Adrenal gland (tissue), 5 donors: ENCODE measurements around the gene XG.

ENCODE experiments used
- POLR2A ChIP-seq, 2 donors: fragments of 450-650 bp; IDR thresholded peaks; one replicate each; pipeline ENCODE4 v1.6.1; 2017; ENCODE audit warnings: antibody characterized with exemption in 2 of 2, mild to moderate bottlenecking in 2 of 2, moderate library complexity in 1 of 2
- TF ChIP-seq, protein P1 (sequence below), 6 experiments: fragments of 450-650 bp in 4 of 6; fragments of 200-600 bp in 2 of 6; sonication (generic) in 1 of 6; IDR thresholded peaks; 1 replicate in 5 of 6; 2 replicates in 1 of 6; pipeline versions ENCODE4 v1.5.1 to v1.8.0; 2016 to 2021; ENCODE audit warnings: antibody characterized with exemption in 6 of 6, mild to moderate bottlenecking in 2 of 6, moderate library complexity in 1 of 6
- donor health status: DM: no; HTN: no; CAD: no.

DNA sequence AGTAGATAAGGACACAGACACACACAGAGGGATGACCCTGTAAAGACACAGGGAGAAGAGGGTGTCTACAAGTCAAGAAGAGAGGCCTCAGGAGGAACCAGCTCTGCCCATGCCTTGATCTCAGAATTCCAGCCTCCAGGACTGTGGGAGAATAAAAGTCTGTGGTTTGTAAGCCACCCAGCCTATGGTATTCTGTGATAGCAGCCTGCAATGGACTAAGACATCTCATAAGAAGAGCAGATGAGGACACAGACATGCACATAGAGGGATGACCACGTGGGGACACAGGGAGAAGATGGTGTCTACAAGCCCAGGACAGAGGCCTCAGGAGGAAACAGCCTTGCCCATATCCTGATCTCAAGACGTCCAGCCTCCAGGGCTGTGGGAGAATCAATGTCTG, 9.4 kb downstream of the XG start:
- no peak for TF ChIP-seq POLR2A (IDR thresholded peaks at IDR 0.05)
- TF ChIP-seq, protein P1, sequence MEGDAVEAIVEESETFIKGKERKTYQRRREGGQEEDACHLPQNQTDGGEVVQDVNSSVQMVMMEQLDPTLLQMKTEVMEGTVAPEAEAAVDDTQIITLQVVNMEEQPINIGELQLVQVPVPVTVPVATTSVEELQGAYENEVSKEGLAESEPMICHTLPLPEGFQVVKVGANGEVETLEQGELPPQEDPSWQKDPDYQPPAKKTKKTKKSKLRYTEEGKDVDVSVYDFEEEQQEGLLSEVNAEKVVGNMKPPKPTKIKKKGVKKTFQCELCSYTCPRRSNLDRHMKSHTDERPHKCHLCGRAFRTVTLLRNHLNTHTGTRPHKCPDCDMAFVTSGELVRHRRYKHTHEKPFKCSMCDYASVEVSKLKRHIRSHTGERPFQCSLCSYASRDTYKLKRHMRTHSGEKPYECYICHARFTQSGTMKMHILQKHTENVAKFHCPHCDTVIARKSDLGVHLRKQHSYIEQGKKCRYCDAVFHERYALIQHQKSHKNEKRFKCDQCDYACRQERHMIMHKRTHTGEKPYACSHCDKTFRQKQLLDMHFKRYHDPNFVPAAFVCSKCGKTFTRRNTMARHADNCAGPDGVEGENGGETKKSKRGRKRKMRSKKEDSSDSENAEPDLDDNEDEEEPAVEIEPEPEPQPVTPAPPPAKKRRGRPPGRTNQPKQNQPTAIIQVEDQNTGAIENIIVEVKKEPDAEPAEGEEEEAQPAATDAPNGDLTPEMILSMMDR (IDR thresholded peaks at IDR 0.05) = no peak
